Activated CD4-positive, alpha-beta T cell treated with anti-CD3 and anti-CD28 coated beads, Interleukin-2, Interleukin-4, amounts not matched to agents 100 ng/mL and 50 ng/mL, durations not matched to agents 16 hours and 8 hours (primary cell): Measurements from ENCODE around the gene HAGHL.
A peak's percentile ranks its signal among the peaks of the same experiment; 100 is the strongest.

ENCODE experiments used
- DNase-seq: peaks from one replicate; pipeline ENCODE4 v3.0.0-alpha.2; 2020; ENCODE audit warnings: low spot score

Gene HAGHL

GRCh38 chr16:726438-727290, at the start of gene HAGHL, which contains the start of gene CCDC78:
HAGHL (plus strand) TSS chr16:727106; CDS start chr16:727510, 404 bp downstream.
CCDC78 (minus strand) TSS chr16:726443; CDS start chr16:726367, 76 bp downstream.
- DNase-seq = peak; percentile 63

- DNase-seq = no peak
These were observed 49.4 kb upstream of the HAGHL start for GRCh38 chr16:677316-678190.

GRCh38 chr16:678209-678857, 48.6 kb upstream of the HAGHL start:
- no peak for DNase-seq

- DNase-seq = peak; percentile 52
These were observed 47.8 kb upstream of the HAGHL start for GRCh38 chr16:678858-679813.

GRCh38 chr16:679814-680624, 46.9 kb upstream of the HAGHL start, which contains the start of gene STUB1:
STUB1 (plus strand) TSS chr16:680410; CDS start chr16:680526, 116 bp downstream.
- DNase-seq = peak; percentile 92

GRCh38 chr16:680625-680945, 46.3 kb upstream of the HAGHL start:
- no peak for DNase-seq

- DNase-seq = no peak
These were observed 45.8 kb upstream of the HAGHL start for GRCh38 chr16:680967-681745.

GRCh38 chr16:681746-682427, 45.0 kb upstream of the HAGHL start:
- no peak for DNase-seq

GRCh38 chr16:682493-683395, 44.2 kb upstream of the HAGHL start:
- DNase-seq = no peak

GRCh38 chr16:683396-684070, 43.4 kb upstream of the HAGHL start:
- no peak for DNase-seq

GRCh38 chr16:684071-684794, 42.7 kb upstream of the HAGHL start, which contains the start of gene JMJD8:
JMJD8 (minus strand) TSS chr16:684334; CDS start chr16:684319, 15 bp downstream.
- peak; percentile 97 for DNase-seq

- DNase-seq = no peak
These were observed 41.8 kb upstream of the HAGHL start for GRCh38 chr16:684961-685696.

- DNase-seq = no peak
These were observed 40.9 kb upstream of the HAGHL start for GRCh38 chr16:685967-686366.

- DNase-seq = no peak
These were observed 40.2 kb upstream of the HAGHL start for GRCh38 chr16:686459-687260.

GRCh38 chr16:687499-687898, 39.4 kb upstream of the HAGHL start:
- no peak for DNase-seq
